Large intestine (tissue), 3 donors: ENCODE results near the gene PTPRD. TPM values are rescaled to one million over a fixed set of nuclear protein-coding genes. Genes with fewer than 3 reads are reported as not detected.

Experiments
- DNase-seq, 2 donors: peaks; one replicate each; pipeline versions ENCODE4 v3.0.0 to v3.0.0-alpha.2; 2013
- H3K27ac ChIP-seq: one replicate; pipeline ENCODE4 v1.5.1; 2013; ENCODE audit warnings: low read length
- H3K27me3 ChIP-seq: 2 replicates; pipeline ENCODE4 v1.6.1; 2013; ENCODE audit warnings: low read length; ENCODE audit not compliant: control insufficient read depth, insufficient read depth
- H3K36me3 ChIP-seq: 2 replicates; pipeline ENCODE4 v1.6.1; 2013; ENCODE audit warnings: low read length; ENCODE audit not compliant: control insufficient read depth, insufficient read depth
- H3K4me1 ChIP-seq: one replicate; pipeline ENCODE4 v1.6.1; 2013; ENCODE audit warnings: low read length; ENCODE audit not compliant: control insufficient read depth, insufficient read depth
- H3K4me3 ChIP-seq: one replicate; pipeline ENCODE4 v1.5.1; 2013; ENCODE audit warnings: low read length
- H3K9me3 ChIP-seq: one replicate; pipeline ENCODE4 v1.6.1; 2013; ENCODE audit warnings: mild to moderate bottlenecking, low read depth, low read length, moderate library complexity; ENCODE audit not compliant: control insufficient read depth
- WGBS: methylation state at CpG from one replicate; pipeline ENCODE4 v1.1.5; 2013; ENCODE audit warnings: low lambda C conversion rate; ENCODE audit not compliant: insufficient coverage; 5-methylcytosine and 5-hydroxymethylcytosine counted together
- polyA plus RNA-seq: library from polyadenylated mRNA; unstranded; fragments of 120-200 nt; gene quantifications from one replicate; pipeline ENCODE4 v1.2.1, GENCODE V29; 2013

Gene PTPRD
- polyA plus RNA-seq, 1 donor, result 12.0 TPM

DNA sequence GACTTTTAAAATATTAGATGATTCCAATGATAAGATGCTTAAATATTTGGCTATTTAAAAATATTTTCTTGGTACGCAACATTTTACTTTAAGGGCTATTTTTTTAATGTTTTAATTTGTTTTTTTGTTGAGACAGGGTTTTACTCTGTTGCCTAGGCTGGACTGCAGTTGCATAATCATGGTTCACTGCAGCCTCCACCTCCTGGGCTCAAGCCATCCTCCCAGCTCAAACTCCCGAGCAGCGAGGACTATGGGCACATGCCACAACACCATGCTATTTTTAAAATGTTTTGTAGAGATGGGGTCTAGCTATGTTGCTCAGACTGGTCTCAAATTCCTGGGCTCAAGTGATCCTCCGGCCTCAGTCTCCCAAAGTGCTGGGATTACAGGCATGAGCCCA lies 1963.0 kb downstream of the PTPRD start:
- Histone ChIP-seq H3K4me1 (no peaks in the 10 kb centered on the region), H3K36me3 (no peaks in the 10 kb centered on the region), H3K4me3 (no peak overlapping the region), H3K9me3 (no peaks in the 10 kb centered on the region), H3K27ac (no peak overlapping the region), H3K27me3 (no peaks in the 10 kb centered on the region)
- DNase-seq, result no peak
- 100% methylated on average over 1 of the region's 4 CpGs for WGBS

DNA sequence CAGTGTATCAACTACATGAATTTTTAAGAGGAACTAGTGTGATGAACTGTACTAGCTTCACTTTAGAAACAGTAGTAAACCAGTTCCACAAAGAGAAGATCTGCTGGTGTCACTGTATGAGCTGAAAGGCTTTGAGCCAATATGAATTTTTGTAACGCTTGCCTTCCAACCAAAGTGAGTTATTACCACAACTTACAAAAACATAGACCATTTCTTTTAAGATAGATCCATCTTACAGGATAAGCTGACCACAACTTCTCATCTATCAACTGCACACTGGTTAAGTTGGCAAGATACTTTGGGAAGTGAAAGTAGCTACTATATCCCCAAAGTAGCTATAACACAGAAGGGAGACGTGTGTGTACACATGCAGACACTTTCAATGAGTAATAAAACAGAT lies 1963.6 kb downstream of the PTPRD start:
- Histone ChIP-seq H3K4me3 (no peak overlapping the region), H3K27ac (no peak overlapping the region), H3K9me3 (no peaks in the 10 kb centered on the region), H3K27me3 (no peaks in the 10 kb centered on the region), H3K4me1 (no peaks in the 10 kb centered on the region), H3K36me3 (no peaks in the 10 kb centered on the region)
- WGBS, result no CpG with 5 or more reads among the region's 2 CpGs
- no peak for DNase-seq

DNA sequence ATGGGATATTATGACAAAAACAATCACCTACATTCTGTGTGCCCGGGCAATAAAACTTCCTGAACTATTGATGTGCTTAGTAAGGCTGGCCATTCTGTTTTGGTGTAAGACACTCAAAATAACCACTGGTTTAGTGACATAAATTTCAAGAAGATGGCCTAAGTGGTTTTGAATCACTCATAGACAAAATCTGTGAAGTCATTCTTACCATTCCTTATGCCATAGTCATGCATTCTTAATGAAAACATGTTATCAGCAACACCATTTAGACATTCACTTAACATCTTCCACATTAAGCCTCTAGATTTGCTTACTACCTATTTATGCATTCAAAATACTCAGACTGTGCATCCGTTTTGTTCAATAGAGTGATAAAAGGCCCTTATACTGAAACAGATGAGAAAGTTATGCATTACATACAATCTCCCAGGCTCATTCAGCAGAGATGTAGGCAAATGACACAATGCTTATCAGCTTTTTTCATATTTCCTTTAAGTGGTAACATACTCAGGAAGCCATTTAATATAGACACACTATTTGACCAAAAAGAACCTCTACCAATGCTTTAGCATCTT lies 1964.4 kb downstream of the PTPRD start:
- WGBS, result 50% methylated on average over 1 of the region's 2 CpGs
- no peaks in the 10 kb centered on the region for H3K36me3 ChIP-seq
- no peak overlapping the region for H3K4me3 ChIP-seq
- DNase-seq, result no peak
- H3K4me1 ChIP-seq, result no peaks in the 10 kb centered on the region
- no peaks in the 10 kb centered on the region for H3K27me3 ChIP-seq
- no peaks in the 10 kb centered on the region for H3K9me3 ChIP-seq
- H3K27ac ChIP-seq, result no peak overlapping the region

DNA sequence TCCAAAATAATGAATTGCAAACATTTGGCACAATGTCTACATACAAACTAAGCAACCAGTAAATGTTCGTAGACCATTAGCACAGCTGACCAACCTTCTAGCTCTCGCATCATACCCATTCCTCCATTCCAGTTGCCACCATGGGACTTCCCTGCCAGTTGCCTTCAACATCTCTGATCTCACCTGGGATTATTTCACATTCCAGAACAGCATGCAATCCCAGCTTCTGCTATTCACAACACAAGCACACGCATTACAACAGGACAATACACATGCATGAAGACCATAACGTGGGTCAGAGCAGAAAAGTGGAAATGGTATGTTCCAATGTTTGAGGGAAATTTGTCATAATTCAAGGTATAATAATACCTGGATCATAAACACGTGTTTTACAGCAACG lies 1965.0 kb downstream of the PTPRD start:
- Histone ChIP-seq H3K4me3 (no peak overlapping the region), H3K27ac (no peak overlapping the region), H3K9me3 (no peaks in the 10 kb centered on the region), H3K27me3 (no peaks in the 10 kb centered on the region), H3K4me1 (no peaks in the 10 kb centered on the region), H3K36me3 (no peaks in the 10 kb centered on the region)
- DNase-seq, result no peak
- WGBS, result no CpG with 5 or more reads among the region's 6 CpGs

DNA sequence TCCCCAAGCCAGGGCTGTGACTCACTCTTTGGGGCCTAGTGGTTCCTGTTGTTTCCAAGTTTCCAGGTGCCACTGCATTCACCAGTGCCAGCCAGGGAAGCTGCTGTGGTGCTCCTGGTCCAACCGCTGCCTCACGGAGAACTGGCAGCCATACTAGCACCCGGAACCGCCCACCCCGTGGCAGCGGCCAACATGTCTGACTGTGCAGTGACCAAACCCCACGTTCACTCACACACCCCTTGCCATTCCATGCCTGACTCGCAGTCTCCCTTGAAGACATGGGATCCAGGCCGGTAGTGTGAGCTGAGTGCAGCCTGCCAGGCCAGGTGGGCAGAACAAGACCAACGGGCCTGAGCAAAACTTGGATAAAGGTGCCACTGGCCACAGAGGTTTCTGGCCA lies 1968.2 kb downstream of the PTPRD start:
- Histone ChIP-seq H3K4me1 (no peaks in the 10 kb centered on the region), H3K27ac (no peak overlapping the region), H3K4me3 (no peak overlapping the region), H3K36me3 (no peaks in the 10 kb centered on the region), H3K9me3 (no peaks in the 10 kb centered on the region), H3K27me3 (no peaks in the 10 kb centered on the region)
- 97% methylated on average over 5 of the region's 10 CpGs for WGBS
- DNase-seq, result no peak

DNA sequence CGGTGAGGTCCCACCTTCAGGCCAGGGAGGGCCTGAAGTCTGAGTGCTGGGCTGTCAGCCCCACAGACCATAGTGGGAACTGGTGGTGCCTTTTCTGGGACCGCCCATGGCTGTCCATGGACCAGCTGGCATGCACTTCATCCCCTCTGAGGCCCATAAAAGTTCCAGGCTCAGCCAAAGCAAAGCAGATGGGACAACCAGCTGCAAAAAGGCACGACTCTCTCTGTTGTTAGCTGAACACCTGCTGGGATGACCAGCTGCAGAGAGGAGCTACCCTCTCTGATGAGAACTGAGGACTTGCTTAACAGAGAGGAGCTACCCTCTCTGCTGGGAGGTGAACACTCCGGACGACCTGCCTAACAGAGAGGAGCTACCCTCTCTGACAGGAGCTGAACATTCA lies 1968.9 kb downstream of the PTPRD start:
- Histone ChIP-seq H3K36me3 (no peaks in the 10 kb centered on the region), H3K4me1 (no peaks in the 10 kb centered on the region), H3K4me3 (no peak overlapping the region), H3K9me3 (no peaks in the 10 kb centered on the region), H3K27ac (no peak overlapping the region), H3K27me3 (no peaks in the 10 kb centered on the region)
- no peak for DNase-seq
- no CpG with 5 or more reads among the region's 5 CpGs for WGBS

DNA sequence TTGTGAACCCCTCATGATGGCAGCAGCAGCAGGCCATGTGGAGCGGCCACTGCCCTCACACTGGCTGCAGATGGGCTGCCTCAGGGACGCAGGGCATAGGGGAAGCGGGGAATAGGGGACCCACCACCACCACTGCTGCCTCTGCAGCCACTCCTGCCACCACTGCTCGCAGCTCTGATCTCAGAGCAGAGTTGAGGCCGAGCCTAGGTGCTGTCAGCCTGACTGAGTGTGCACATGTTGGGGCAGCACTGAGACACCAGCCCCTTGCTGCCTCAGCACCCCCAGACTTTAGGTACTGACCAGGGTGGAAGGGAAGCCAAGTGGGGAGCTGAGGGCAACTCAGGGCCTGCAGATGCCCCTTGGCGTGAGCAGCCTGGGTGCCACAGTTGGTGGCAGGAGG lies 1969.3 kb downstream of the PTPRD start:
- no CpG with 5 or more reads among the region's 6 CpGs for WGBS
- DNase-seq, result no peak
- Histone ChIP-seq H3K36me3 (no peaks in the 10 kb centered on the region), H3K27ac (no peak overlapping the region), H3K4me3 (no peak overlapping the region), H3K27me3 (no peaks in the 10 kb centered on the region), H3K9me3 (no peaks in the 10 kb centered on the region), H3K4me1 (no peaks in the 10 kb centered on the region)

DNA sequence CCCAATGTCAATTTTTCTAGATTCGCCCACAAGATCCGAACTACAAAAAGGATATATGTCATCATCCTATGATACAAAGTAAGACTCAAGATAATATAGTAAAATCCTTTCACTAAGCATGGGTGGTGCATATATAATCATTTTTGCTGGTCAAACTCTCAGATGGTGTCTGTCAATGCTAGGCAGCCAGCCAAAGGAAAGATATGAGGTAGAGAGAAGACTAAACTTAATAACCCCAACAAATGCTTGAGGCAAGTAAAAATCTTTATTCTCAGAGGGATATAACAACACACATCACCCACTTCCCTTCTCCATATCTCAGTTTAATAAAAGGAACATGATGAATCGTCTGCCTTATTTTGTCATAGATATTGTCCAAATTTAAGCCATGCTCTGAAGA lies 1972.0 kb downstream of the PTPRD start:
- WGBS, result 100% methylated on average over 2 of the region's 3 CpGs
- no peak overlapping the region for H3K4me3 ChIP-seq

DNA sequence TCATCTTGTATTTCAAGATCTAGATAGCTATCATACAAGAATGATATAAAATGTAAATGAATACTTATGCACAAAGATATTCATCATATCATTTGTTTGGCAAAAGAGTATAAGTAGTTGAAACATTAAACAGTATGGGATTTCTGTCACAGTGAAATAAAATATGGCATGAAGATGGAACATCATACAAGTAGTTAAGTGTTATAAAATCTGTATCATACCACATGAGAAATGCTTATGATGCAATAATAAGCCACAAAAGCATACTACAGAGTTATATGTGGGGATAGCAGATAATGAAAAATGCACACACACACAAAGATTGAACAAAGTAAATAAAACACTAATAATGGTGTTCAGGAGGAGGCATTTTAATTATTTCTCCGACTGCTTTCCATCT lies 1975.2 kb downstream of the PTPRD start:
- 83% methylated on average over 1 of the region's 1 CpG for WGBS
- H3K9me3 ChIP-seq, result no peaks in the 10 kb centered on the region
- no peaks in the 10 kb centered on the region for H3K36me3 ChIP-seq
- no peak for DNase-seq
- H3K27me3 ChIP-seq, result no peaks in the 10 kb centered on the region
- no peak overlapping the region for H3K27ac ChIP-seq
- H3K4me1 ChIP-seq, result no peaks in the 10 kb centered on the region
- no peak overlapping the region for H3K4me3 ChIP-seq

More for the DNA sequence above, 1972.0 kb downstream of the PTPRD start:
- Histone ChIP-seq H3K27ac (no peak overlapping the region), H3K36me3 (no peaks in the 10 kb centered on the region), H3K9me3 (no peaks in the 10 kb centered on the region), H3K4me1 (no peaks in the 10 kb centered on the region), H3K27me3 (no peaks in the 10 kb centered on the region)
- DNase-seq, result no peak

DNA sequence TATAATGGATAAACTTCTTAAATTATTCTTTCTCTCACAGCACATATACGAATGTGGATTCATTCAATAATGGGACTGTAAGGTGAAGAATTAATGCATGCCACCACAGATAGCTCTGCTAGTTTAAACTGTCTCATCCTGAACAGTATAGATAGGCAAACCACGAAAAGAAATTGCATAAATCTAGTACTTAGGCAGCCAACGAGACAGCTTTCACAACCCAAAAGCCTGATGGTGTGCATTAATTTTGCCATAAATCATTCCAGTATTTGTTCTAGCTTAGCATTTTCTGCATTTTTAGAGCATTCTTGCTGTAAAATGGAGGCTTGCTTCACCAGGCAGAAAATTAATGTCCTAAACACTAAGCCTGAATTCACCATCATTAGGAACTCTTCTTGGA lies 1979.0 kb downstream of the PTPRD start:
- DNase-seq, result no peak
- H3K9me3 ChIP-seq, result no peaks in the 10 kb centered on the region
- no CpG with 5 or more reads among the region's 3 CpGs for WGBS
- no peaks in the 10 kb centered on the region for H3K36me3 ChIP-seq
- no peaks in the 10 kb centered on the region for H3K27me3 ChIP-seq
- H3K27ac ChIP-seq, result no peak overlapping the region
- no peak overlapping the region for H3K4me3 ChIP-seq
- no peaks in the 10 kb centered on the region for H3K4me1 ChIP-seq

DNA sequence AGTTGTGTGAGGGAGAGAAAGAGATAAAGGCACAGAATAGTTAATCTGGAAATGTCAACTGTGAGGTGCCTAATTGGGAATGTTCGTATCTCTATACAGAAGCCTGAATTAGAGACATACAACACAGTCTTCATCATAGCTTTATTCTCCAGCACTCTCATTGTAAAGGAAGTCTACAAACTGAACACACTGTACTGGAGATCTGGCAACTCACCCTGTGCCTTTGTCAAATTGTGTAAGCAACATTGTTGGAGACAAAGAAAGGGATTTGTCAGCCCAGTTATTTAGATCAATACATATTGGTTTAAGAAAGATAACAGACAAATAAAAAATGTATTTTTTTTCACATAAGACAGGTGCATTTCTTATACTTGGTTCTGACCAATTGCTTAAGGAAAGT lies 1980.3 kb downstream of the PTPRD start:
- DNase-seq, result no peak
- H3K27ac ChIP-seq, result no peak overlapping the region
- no peaks in the 10 kb centered on the region for H3K4me1 ChIP-seq
- H3K27me3 ChIP-seq, result no peaks in the 10 kb centered on the region
- H3K9me3 ChIP-seq, result no peaks in the 10 kb centered on the region
- H3K4me3 ChIP-seq, result no peak overlapping the region
- no CpG with 5 or more reads among the region's 1 CpG for WGBS
- no peaks in the 10 kb centered on the region for H3K36me3 ChIP-seq
